ENCODE data around the gene TRAF2. TPM values are rescaled to one million over a fixed set of nuclear protein-coding genes. Genes with fewer than 3 reads are reported as not detected.
A peak's percentile ranks its signal among the peaks of the same experiment; 100 is the strongest.

Gene TRAF2
- total RNA-seq, 2 donors from 2014 or later = 5.2 to 30.7 TPM

- intact Hi-C loops (cut with DNase I) = no loop called here
- TF ChIP-seq CTCF (IDR thresholded peaks at IDR 0.05) (no peak), POLR2A (IDR thresholded peaks at IDR 0.05) (no peak)
- H3K36me3 ChIP-seq (replicated peaks in 1 of 2; ENCODE audit: insufficient read depth in 1 of 2, low read depth in 2 of 2) = no peaks in the 10 kb centered on the region
- H3K27me3 ChIP-seq = no peaks in the 10 kb centered on the region
- peak overlapping the region; percentile 43 to 87 (median 80) for H3K27ac ChIP-seq
- DNase-seq = peak in 2 of 4 donors; percentile 36 to 43
- H3K9me3 ChIP-seq = no peaks in the 10 kb centered on the region
- peak overlapping the region; percentile 73 to 98 for H3K4me3 ChIP-seq
- peaks cover 31% of the 10 kb centered on the region for H3K4me1 ChIP-seq
- peak; percentile 69 for ATAC-seq
- WGBS, 2 donors = 1 to 3% methylated on average over 7 to 61 of the region's 76 CpGs
Measured at GRCh38 chr9:136886610-136887597, 588 bp downstream of the TRAF2 start.

GRCh38 chr9:136888454-136888853 is 2.1 kb downstream of the TRAF2 start:
- H3K27me3 ChIP-seq = no peaks in the 10 kb centered on the region
- H3K27ac ChIP-seq = no peak overlapping the region
- H3K4me1 ChIP-seq = peaks cover 26% of the 10 kb centered on the region
- H3K9me3 ChIP-seq = no peaks in the 10 kb centered on the region
- TF ChIP-seq CTCF (IDR thresholded peaks at IDR 0.05) = no peak
- no peak for TF ChIP-seq POLR2A (IDR thresholded peaks at IDR 0.05)
- intact Hi-C loops (cut with DNase I) = no loop called here
- ATAC-seq (no peak), DNase-seq (no peak)
- H3K4me3 ChIP-seq = no peak overlapping the region
- 80 to 82% methylated on average over 7 to 8 of the region's 8 CpGs for WGBS, 2 donors
- H3K36me3 ChIP-seq (replicated peaks in 1 of 2; ENCODE audit: insufficient read depth in 1 of 2, low read depth in 2 of 2) = no peaks in the 10 kb centered on the region

GRCh38 chr9:136889858-136890257 is 3.5 kb downstream of the TRAF2 start:
- Histone ChIP-seq H3K4me1 (peaks cover 26% of the 10 kb centered on the region), H3K4me3 (no peak overlapping the region), H3K36me3 (replicated peaks in 1 of 2; ENCODE audit: insufficient read depth in 1 of 2, low read depth in 2 of 2) (no peaks in the 10 kb centered on the region), H3K27me3 (no peaks in the 10 kb centered on the region), H3K9me3 (no peaks in the 10 kb centered on the region), H3K27ac (no peak overlapping the region)
- 90 to 94% methylated on average over 37 to 39 of the region's 42 CpGs for WGBS, 2 donors
- intact Hi-C loops (cut with DNase I) = no loop called here
- TF ChIP-seq POLR2A (IDR thresholded peaks at IDR 0.05) = no peak
- no peak for TF ChIP-seq CTCF (IDR thresholded peaks at IDR 0.05)
- ATAC-seq (no peak), DNase-seq (no peak)

- ATAC-seq = no peak
- Histone ChIP-seq H3K9me3 (no peaks in the 10 kb centered on the region), H3K36me3 (replicated peaks in 1 of 2; ENCODE audit: insufficient read depth in 1 of 2, low read depth in 2 of 2) (no peaks in the 10 kb centered on the region), H3K27ac (no peak overlapping the region), H3K4me3 (no peak overlapping the region), H3K4me1 (peaks cover 18% of the 10 kb centered on the region), H3K27me3 (no peaks in the 10 kb centered on the region)
- intact Hi-C loops (cut with DNase I) = no loop called here
- no peak for DNase-seq
- no peak for TF ChIP-seq POLR2A (IDR thresholded peaks at IDR 0.05)
- no peak for TF ChIP-seq CTCF (IDR thresholded peaks at IDR 0.05)
- 75 to 86% methylated on average over 5 to 13 of the region's 13 CpGs for WGBS, 2 donors
Measured at GRCh38 chr9:136890661-136891060, 4.3 kb downstream of the TRAF2 start.
